ENCODE results near the gene TIMM44.

Gene TIMM44

DNA sequence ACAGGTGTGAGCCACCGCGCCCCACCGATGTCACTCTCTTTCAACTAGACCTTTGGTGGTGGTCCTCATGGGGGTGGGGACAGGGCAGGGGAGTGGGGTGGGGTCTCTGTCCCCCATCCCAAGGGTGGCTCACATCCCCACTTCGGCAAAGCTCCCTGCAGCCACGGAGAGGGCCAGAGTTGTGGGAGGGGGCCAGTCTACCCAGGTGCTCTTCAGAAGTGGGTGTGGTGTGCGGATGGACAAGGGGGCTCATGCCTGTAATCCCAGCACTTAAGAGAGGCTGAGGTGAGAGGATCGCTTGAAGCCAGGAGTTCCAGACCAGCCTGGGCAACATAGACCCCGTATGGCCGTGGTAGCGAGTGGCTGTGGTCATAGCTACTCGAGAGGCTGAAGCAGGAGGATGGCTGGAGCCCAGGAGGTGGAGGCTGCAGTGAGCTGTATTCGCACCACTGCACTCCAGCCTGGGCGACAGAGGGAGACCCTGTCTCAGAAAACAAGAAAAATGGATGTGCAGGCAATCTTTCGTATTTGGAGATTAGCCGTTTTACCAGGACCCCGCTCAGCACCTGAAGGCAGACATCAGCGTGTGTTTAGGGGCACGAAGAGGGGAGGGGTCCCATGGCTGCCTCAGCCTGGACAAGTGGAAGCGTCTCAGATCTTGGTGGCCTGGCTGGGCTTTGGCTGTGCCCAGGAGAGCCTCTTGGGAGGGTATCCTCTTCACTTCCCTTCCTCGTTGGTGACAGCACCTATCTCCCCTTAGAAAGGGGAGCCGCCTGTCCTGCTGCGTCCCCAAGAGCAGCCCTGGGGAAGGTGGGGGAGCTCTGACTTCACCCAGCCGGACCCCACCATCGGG is 28.0 kb downstream of the TIMM44 start:
- in situ Hi-C loops (cut with MboI; ENCODE audit: low sequenced_read_pairs), result no loop called here

DNA sequence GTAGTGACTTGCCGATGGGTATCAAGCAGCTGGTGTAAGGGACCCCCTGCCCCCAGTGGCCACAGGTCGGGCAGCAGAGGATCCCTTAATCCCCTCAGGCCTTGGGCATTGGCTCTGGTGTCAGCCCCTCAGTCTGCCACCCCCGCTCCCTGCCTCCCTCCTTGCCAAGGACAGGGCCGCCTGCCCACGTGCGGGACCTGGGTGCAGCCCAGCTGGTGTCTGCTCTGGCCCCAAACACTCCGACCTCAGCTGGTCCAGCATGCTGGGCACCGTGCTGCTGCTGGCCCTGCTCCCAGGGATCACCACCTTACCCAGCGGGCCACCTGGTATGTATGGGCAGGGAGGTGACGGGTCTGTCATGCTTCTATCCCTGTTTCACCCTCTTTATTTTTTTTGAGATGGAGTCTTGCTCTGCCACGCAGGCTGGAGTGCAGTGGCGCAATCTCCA is 28.8 kb downstream of the TIMM44 start, which contains the start of gene TGFBR3L:
TSS of gene TGFBR3L (plus strand) at position 233 of the 448 bp plus-strand sequence.
- in situ Hi-C loops (cut with MboI; ENCODE audit: low sequenced_read_pairs), result no loop called here

- in situ Hi-C loops (cut with MboI; ENCODE audit: low sequenced_read_pairs), result no loop called here
These were observed 29.4 kb downstream of the TIMM44 start for GRCh38 chr19:7914099-7914498.

- in situ Hi-C loops (cut with MboI; ENCODE audit: low sequenced_read_pairs), result no loop called here
These were observed 29.8 kb downstream of the TIMM44 start for GRCh38 chr19:7913652-7914051.

- in situ Hi-C loops (cut with MboI; ENCODE audit: low sequenced_read_pairs), result no loop called here
These were observed 30.5 kb downstream of the TIMM44 start for GRCh38 chr19:7912697-7913564.

GRCh38 chr19:7912144-7912696 is 31.2 kb downstream of the TIMM44 start:
- in situ Hi-C loops (cut with MboI; ENCODE audit: low sequenced_read_pairs), result no loop called here

GRCh38 chr19:7911508-7912143 is 31.8 kb downstream of the TIMM44 start:
- in situ Hi-C loops (cut with MboI; ENCODE audit: low sequenced_read_pairs), result no loop called here

DNA sequence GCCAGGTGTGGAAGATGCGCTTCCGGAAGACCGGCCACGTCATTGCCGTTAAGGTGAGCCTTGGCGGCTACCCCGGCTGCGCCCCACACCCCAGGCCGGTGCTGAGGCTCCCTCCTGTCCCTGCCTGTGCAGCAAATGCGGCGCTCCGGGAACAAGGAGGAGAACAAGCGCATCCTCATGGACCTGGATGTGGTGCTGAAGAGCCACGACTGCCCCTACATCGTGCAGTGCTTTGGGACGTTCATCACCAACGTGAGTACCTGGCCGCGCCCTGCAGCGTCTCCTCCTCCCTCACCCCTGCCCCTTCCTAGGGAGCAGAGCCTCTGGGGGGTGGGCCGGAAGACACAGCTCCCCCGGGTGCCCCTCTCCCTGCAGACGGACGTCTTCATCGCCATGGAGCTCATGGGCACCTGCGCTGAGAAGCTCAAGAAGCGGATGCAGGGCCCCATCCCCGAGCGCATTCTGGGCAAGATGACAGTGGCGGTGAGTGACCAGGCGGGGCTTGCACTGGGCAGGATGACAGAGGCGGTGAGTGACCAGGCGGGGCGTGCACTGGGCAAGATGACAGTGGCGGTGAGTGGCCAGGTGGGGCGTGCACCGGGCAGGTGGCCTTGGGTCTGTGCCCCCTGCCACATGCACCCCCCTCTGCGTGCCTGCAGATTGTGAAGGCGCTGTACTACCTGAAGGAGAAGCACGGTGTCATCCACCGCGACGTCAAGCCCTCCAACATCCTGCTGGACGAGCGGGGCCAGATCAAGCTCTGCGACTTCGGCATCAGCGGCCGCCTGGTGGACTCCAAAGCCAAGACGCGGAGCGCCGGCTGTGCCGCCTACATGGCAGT is 32.9 kb downstream of the TIMM44 start:
- in situ Hi-C loops (cut with MboI; ENCODE audit: low sequenced_read_pairs), result no loop called here

DNA sequence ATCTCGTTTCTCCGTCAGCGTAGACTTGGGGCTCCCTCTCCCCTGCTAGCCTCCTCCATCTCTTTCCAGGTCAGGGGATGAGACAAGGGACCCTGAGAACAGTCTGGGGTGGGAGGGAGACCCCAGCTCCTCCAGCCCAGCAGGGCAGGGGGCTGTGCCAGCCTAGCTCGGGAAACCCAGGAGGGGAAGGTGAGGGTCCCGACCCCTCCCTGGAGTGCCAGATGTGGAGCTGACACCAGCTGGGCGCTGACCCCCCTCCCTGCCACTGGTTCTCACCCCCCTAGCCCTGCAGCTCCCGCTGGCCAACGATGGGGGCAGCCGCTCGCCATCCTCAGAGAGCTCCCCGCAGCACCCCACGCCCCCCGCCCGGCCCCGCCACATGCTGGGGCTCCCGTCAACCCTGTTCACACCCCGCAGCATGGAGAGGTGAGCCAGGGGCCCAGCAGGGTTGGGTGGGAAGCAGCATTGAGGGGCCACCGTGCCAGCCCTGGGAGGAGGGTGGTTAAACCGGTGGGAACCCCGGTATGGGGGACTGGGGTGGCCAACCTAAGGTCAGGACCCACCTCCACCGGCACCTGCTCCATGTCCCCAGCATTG is 33.9 kb downstream of the TIMM44 start:
- in situ Hi-C loops (cut with MboI; ENCODE audit: low sequenced_read_pairs), result no loop called here

- in situ Hi-C loops (cut with MboI; ENCODE audit: low sequenced_read_pairs), result no loop called here
These were observed 34.6 kb downstream of the TIMM44 start for GRCh38 chr19:7908742-7909461.

DNA sequence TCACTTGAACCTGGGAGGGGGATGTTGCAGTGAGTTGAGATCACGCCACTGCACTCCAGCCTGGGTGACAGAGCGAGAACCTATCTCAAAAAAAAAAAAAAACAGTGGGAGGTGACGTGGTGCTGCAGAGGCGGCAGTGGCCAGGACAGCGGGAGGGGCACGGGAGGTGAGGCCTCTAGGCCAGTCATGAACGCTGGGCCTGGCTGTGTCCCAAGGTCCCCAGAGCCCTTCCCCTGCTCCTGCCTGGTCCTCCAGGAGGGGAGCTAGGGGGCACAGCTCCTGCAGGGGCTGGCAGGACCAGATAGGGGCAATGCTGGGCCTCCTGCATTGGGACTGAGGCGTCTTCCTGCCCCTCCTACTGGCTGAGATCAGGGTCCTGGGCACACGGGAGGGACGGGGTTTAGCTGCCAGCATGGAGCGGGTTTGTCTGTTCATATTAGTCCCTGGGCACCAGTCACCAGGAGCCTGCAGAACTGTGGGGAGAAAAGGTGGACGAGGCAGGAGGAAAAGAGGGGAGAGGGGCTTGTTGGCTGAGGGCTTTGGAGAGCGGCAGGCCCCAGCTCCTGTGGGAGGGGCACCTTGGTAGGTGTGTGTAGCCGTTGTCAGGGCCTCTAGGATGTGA is 35.3 kb downstream of the TIMM44 start:
- in situ Hi-C loops (cut with MboI; ENCODE audit: low sequenced_read_pairs), result no loop called here

DNA sequence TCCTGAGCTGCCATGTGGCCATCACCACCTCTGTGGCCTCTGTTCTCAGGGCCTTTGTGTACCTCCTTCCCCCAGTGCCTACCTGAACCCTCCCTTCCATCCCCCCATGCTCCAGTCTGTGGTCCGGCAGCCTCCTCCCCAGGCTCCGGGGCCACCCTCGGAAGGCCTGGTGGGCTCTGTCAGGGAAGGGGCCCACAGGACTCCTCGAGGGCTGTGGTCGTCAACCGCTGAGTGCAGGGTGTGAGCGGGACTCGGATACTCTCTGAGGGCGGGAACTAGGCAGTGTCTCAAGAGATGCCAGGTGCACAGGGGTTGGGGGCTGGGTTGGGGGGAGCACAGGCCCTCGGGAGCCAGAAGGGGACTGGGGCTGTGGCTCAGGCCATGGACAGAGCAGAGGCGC is 35.9 kb downstream of the TIMM44 start:
- in situ Hi-C loops (cut with MboI; ENCODE audit: low sequenced_read_pairs), result no loop called here

- in situ Hi-C loops (cut with MboI; ENCODE audit: low sequenced_read_pairs), result no loop called here
These were observed 36.3 kb downstream of the TIMM44 start for GRCh38 chr19:7907122-7907521.

GRCh38 chr19:7905859-7906258 is 37.6 kb downstream of the TIMM44 start:
- in situ Hi-C loops (cut with MboI; ENCODE audit: low sequenced_read_pairs), result no loop called here

GRCh38 chr19:7905268-7905667 is 38.2 kb downstream of the TIMM44 start:
- in situ Hi-C loops (cut with MboI; ENCODE audit: low sequenced_read_pairs), result no loop called here

- in situ Hi-C loops (cut with MboI; ENCODE audit: low sequenced_read_pairs), result no loop called here
These were observed 39.1 kb downstream of the TIMM44 start for GRCh38 chr19:7904074-7905020.

DNA sequence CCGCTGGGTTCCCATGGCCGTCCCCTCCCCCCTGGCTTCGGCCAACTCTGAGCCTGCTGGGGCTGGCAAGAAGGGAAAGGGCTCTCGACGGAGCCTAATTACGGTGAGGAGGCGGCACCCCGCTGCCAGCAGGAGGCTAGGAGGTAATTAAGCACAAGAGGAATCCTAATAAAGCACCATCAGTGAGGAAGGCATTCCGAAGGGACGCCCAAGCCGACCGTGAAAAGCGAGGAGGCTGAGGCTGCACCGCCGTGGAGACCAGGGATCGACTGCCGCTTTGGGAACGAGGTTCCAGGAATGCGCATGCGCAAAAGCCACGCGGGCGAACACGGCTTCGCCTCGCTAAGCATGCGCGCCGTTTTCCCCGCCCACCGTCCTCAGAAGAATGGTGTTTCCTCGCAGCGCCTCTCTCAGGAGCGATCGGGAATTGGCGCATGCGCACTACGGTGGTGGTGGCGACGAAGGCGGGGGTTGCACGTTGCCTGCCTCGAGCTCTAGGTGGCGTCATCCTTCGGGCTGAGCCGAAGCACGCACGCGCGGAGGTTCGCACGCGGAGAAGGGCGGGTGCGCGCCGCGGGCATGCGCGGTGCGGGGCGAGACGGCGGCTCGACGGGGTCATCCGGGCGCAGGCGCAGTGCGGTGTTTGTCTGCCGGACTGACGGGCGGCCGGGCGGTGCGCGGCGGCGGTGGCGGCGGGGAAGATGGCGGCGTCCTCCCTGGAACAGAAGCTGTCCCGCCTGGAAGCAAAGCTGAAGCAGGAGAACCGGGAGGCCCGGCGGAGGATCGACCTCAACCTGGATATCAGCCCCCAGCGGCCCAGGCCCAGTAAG is 40.0 kb downstream of the TIMM44 start, which contains the start of gene MAP2K7:
TSS of gene MAP2K7 (plus strand) at position 634 of the 830 bp plus-strand sequence. CDS start at position 702, 68 bp downstream.
- in situ Hi-C loops (cut with MboI; ENCODE audit: low sequenced_read_pairs), result no loop called here

All from hTERT RPE-1 (cell line).